Measurements from ENCODE around the gene VKORC1.

DNA sequence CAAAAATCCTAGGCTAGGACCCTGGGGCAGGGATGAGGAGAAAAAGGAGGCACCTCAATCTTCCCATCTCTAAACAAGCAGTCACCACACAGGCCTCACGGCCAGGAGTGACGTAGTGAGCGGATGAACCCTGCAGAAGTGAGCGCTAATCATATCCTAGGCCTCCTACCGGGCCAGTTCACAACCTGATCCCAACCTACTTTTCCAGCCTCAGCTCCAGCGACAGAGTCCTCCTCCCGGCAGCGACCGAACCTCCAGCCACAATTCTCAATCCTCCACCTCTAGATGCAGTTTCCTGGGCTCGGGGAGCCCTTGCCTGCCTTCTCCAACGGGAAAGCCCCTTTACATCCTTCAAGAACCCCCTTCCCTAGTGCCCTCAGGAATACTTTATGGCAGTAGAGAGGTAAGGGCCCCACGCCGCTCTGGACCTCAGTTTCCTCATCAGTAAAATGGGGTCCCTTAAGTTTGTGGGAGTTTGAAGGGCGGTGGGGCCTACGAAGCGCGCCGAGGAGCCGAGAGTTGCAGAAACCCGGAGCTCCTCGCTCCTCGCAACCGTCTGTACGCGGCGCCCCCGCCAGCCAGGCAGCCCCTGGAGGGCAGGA is 22.0 kb downstream of the VKORC1 start:
- TF ChIP-seq FOXP2 (optimal IDR thresholded peaks at IDR 0.05; ENCODE audit: borderline replicate concordance, extremely low read depth, extremely low read length, insufficient read depth) (no peak), POLR2AphosphoS5 (IDR thresholded peaks at IDR 0.05; ENCODE audit: low read depth, low read length) (no peak), SIN3A (IDR thresholded peaks at IDR 0.05; ENCODE audit: borderline replicate concordance, insufficient read depth, low read length) (no peak), TAF1 (IDR thresholded peaks at IDR 0.05; ENCODE audit: borderline replicate concordance, insufficient read depth, low read length) (no peak)
- TF ChIP-seq, protein P1, sequence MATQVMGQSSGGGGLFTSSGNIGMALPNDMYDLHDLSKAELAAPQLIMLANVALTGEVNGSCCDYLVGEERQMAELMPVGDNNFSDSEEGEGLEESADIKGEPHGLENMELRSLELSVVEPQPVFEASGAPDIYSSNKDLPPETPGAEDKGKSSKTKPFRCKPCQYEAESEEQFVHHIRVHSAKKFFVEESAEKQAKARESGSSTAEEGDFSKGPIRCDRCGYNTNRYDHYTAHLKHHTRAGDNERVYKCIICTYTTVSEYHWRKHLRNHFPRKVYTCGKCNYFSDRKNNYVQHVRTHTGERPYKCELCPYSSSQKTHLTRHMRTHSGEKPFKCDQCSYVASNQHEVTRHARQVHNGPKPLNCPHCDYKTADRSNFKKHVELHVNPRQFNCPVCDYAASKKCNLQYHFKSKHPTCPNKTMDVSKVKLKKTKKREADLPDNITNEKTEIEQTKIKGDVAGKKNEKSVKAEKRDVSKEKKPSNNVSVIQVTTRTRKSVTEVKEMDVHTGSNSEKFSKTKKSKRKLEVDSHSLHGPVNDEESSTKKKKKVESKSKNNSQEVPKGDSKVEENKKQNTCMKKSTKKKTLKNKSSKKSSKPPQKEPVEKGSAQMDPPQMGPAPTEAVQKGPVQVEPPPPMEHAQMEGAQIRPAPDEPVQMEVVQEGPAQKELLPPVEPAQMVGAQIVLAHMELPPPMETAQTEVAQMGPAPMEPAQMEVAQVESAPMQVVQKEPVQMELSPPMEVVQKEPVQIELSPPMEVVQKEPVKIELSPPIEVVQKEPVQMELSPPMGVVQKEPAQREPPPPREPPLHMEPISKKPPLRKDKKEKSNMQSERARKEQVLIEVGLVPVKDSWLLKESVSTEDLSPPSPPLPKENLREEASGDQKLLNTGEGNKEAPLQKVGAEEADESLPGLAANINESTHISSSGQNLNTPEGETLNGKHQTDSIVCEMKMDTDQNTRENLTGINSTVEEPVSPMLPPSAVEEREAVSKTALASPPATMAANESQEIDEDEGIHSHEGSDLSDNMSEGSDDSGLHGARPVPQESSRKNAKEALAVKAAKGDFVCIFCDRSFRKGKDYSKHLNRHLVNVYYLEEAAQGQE (IDR thresholded peaks at IDR 0.05; ENCODE audit: insufficient read depth in 1 of 2, low read depth in 2 of 2, low read length in 2 of 2) = no peak
